ENCODE results near the gene RPS21.

DNA sequence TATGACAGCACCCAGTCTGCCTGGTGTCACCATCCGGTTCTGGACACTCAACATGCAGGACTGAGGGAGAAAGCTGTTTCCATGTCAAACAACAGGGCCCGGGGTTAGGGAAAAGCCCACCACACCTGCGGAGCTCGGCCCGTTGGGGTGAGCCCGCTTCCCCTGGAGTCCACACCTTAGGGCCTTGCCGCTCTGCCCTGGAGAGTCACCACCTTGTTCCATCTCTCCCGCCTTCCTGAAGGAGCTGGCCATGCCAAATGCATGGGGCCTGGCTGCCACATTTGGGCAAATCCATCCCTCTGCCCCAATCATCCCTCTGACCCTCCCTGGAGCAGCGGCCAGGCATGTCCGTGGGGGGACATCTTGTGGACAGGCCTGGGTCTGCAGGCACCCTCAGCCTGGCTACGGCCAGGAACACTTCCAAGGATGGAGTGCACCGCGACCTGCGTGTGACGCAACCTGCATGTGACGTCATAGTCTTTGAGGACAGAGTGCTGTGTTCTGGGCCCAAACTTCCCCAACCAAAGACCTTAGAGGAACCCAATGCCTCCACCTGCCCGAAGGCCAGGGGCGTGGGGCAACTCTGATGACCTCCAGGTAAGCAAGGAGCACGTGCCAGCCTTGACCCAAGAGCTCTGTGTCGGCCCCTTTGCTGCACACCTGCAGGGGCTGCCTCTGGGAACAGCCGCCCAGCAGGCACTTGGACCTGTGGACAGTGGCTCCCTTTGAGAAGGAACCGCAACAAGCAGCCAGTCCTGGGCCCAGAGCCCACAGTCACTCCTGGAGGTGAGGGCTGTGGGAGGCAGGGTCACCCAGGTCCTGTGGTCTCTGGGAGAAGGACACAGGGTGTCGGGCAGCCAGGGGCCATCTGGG lies 18.4 kb downstream of the RPS21 start:
- TF ChIP-seq ZNF70 (CRISPR knock-in tag; IDR thresholded peaks at IDR 0.05) (no peak), TCF4 (CRISPR knock-in tag; IDR thresholded peaks at IDR 0.05; ENCODE audit: borderline replicate concordance) (no peak), ZFP3 (CRISPR knock-in tag; IDR thresholded peaks at IDR 0.05) (no peak)
- TF ChIP-seq, protein P1, sequence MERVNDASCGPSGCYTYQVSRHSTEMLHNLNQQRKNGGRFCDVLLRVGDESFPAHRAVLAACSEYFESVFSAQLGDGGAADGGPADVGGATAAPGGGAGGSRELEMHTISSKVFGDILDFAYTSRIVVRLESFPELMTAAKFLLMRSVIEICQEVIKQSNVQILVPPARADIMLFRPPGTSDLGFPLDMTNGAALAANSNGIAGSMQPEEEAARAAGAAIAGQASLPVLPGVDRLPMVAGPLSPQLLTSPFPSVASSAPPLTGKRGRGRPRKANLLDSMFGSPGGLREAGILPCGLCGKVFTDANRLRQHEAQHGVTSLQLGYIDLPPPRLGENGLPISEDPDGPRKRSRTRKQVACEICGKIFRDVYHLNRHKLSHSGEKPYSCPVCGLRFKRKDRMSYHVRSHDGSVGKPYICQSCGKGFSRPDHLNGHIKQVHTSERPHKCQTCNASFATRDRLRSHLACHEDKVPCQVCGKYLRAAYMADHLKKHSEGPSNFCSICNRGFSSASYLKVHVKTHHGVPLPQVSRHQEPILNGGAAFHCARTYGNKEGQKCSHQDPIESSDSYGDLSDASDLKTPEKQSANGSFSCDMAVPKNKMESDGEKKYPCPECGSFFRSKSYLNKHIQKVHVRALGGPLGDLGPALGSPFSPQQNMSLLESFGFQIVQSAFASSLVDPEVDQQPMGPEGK (CRISPR knock-in tag; IDR thresholded peaks at IDR 0.05; ENCODE audit: borderline replicate concordance): no peak

Data from SK-N-SH treated with all-trans-retinoic acid at 6 μM for 48 hours (cell line).